Measurements from ENCODE around the gene CD180. TPM values are rescaled to one million over a fixed set of nuclear protein-coding genes. Genes with fewer than 3 reads are reported as not detected.

CD180 gene
- total RNA-seq = not detected in 2 replicates

GRCh38 chr5:67196537-67197059 is at the start of gene CD180:
TSS of gene CD180 (minus strand) at chr5:67196799. CDS start at chr5:67196641, 158 bp downstream.

Measured in placental pericyte (primary cell).